ENCODE results near the gene OMA1.
"Not testable (repeated sequence)": the region's sequence is repeated elsewhere in the genome, so short reads cannot be mapped to it uniquely, and the experiment has no call there.

The OMA1 gene

GRCh38 chr1:58573705-58574591 is 27.4 kb upstream of the OMA1 start:
- DNase-seq (ENCODE audit: low read depth in 4 of 4, low spot score in 1 of 4) = peak in 3 of 4 experiments; percentile 9 to 30 (median 17)

GRCh38 chr1:58573138-58573537 is 26.6 kb upstream of the OMA1 start:
- DNase-seq (ENCODE audit: low read depth in 4 of 4, low spot score in 1 of 4) = no peak

GRCh38 chr1:58572690-58573089 is 26.2 kb upstream of the OMA1 start:
- DNase-seq (ENCODE audit: low read depth in 4 of 4, low spot score in 1 of 4) = no peak

- no peak for DNase-seq (ENCODE audit: low read depth in 4 of 4, low spot score in 1 of 4)
Measured at GRCh38 chr1:58571616-58572015, 25.1 kb upstream of the OMA1 start.

GRCh38 chr1:58570817-58571216 is 24.3 kb upstream of the OMA1 start:
- no peak for DNase-seq (ENCODE audit: low read depth in 4 of 4, low spot score in 1 of 4)

- no peak for DNase-seq (ENCODE audit: low read depth in 4 of 4, low spot score in 1 of 4)
Measured at GRCh38 chr1:58570094-58570493, 23.6 kb upstream of the OMA1 start.

GRCh38 chr1:58568911-58569310 is 22.4 kb upstream of the OMA1 start:
- DNase-seq (ENCODE audit: low read depth in 4 of 4, low spot score in 1 of 4) = no peak

- DNase-seq (ENCODE audit: low read depth in 4 of 4, low spot score in 1 of 4) = no peak
Measured at GRCh38 chr1:58568271-58568860, 21.8 kb upstream of the OMA1 start.

- no peak for DNase-seq (ENCODE audit: low read depth in 4 of 4, low spot score in 1 of 4)
Measured at GRCh38 chr1:58566339-58566738, 19.8 kb upstream of the OMA1 start.

- DNase-seq (ENCODE audit: low read depth in 4 of 4, low spot score in 1 of 4) = not testable (repeated sequence)
Measured at GRCh38 chr1:58563715-58564114, 17.2 kb upstream of the OMA1 start.

- DNase-seq (ENCODE audit: low read depth in 4 of 4, low spot score in 1 of 4) = no peak
Measured at GRCh38 chr1:58561633-58562032, 15.1 kb upstream of the OMA1 start.

- no peak for DNase-seq (ENCODE audit: low read depth in 4 of 4, low spot score in 1 of 4)
Measured at GRCh38 chr1:58555393-58555792, 8.9 kb upstream of the OMA1 start.

GRCh38 chr1:58551186-58552140 is 4.9 kb upstream of the OMA1 start:
- no peak for DNase-seq (ENCODE audit: low read depth in 4 of 4, low spot score in 1 of 4)

- not testable (repeated sequence) for DNase-seq (ENCODE audit: low read depth in 4 of 4, low spot score in 1 of 4)
Measured at GRCh38 chr1:58549291-58549690, 2.8 kb upstream of the OMA1 start.

- DNase-seq (ENCODE audit: low read depth in 4 of 4, low spot score in 1 of 4) = no peak
Measured at GRCh38 chr1:58548371-58548770, 1.8 kb upstream of the OMA1 start.

GRCh38 chr1:58545591-58546519 is 671 bp downstream of the OMA1 start:
- DNase-seq (ENCODE audit: low read depth in 4 of 4, low spot score in 1 of 4) = peak; percentile 37 to 68 (median 54)

- DNase-seq (ENCODE audit: low read depth in 4 of 4, low spot score in 1 of 4) = no peak
Measured at GRCh38 chr1:58543260-58543659, 3.3 kb downstream of the OMA1 start.

GRCh38 chr1:58539553-58539952 is 7.0 kb downstream of the OMA1 start:
- no peak for DNase-seq (ENCODE audit: low read depth in 4 of 4, low spot score in 1 of 4)

GRCh38 chr1:58538821-58539220 is 7.7 kb downstream of the OMA1 start:
- no peak for DNase-seq (ENCODE audit: low read depth in 4 of 4, low spot score in 1 of 4)

- DNase-seq (ENCODE audit: low read depth in 4 of 4, low spot score in 1 of 4) = not testable (repeated sequence)
Measured at GRCh38 chr1:58531842-58532241, 14.7 kb downstream of the OMA1 start.
